Non-pigmented ciliary epithelial cell (primary cell): ENCODE data around the gene BAMBI.
A peak's percentile ranks its signal among the peaks of the same experiment; 100 is the strongest.

Experiments
- DNase-seq: peaks from one replicate; pipeline ENCODE4 v3.0.0-alpha.2; 2010; ENCODE audit warnings: low read depth

Gene BAMBI

DNA sequence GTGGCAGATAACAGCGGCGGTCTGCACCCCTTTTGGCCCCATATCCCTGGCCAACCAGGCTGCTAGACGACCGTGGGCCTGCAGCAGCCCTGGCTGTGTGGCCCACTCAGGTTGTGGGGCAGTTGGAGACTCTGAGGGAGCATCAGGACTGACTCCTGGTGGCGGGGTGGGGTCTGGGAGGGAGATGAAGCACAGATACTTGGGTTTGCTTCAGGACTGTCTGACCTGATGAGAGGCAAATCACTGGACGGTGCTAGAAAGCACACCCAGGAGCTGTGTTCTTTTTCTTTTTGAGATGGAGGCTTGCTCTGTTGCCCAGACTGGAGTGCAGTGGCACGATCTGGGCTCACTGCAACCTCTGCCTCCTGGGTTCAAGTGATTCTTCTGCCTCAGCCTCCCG is 28.2 kb downstream of the BAMBI start:
- DNase-seq, result no peak

DNA sequence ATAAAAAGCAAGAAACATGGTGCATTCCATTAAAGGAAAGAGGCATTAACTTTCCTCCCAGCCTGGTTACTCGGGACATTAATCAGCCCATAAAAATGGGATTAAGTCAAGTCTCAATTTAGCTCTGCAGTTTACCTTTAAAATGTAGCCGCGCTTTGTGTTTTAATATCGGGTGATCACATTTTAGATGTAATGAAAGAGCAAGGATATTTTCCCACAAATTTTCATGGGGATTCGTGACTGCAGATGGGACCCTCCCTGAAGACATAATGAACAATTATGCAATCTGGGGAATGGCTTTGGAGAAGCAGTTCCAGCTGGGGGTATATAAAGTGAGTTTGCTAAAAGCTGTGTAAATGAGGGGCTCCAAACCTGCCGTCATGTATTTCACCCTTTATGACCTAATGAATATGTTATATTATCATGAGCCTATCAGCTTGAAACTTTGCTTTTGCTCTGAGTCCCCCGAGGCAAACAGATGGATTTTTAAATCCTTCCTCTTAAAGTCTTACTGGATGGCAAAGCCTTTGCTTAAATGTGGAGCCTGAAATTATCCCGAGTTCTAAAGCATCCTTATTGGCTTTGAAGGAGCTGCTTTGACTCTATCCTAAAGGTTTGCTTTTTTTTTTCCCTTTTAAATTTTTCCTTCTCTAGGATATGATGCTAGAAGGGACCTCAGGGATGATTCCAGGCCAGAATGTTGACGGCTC is 31.8 kb downstream of the BAMBI start:
- DNase-seq, result no peak

DNA sequence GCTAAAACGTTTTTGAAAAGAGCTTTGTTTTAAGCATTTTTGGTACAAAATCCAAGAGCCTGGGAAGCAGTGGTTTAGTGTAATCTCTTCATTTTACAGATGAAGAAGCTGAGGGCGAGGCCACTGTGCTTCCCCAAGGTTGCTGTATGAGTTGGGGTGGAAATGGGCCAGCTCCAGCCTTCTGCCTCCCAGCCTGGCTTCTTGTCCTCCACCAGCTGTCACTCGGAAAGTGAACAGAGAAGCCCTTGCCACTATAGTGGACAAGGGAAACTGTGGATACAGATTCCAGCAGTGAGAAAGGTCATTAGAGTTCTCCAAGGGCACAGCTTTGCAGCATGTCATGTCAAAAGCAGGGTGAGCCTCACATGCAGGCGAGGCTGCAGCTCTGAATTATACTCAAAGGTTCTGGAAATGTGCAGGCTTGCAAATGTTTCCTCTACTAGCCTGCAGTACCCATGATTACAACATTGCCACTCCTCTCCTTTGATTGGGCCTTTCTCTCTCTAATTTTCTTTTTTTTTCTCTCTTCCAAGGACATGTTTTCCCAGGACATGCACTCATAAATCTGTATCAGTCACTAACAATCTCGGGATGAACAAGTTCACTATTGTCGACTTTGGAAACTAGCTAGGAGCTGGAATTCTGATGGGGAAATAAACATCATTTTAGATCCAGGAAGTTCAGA is 33.0 kb downstream of the BAMBI start:
- DNase-seq, result no peak

DNA sequence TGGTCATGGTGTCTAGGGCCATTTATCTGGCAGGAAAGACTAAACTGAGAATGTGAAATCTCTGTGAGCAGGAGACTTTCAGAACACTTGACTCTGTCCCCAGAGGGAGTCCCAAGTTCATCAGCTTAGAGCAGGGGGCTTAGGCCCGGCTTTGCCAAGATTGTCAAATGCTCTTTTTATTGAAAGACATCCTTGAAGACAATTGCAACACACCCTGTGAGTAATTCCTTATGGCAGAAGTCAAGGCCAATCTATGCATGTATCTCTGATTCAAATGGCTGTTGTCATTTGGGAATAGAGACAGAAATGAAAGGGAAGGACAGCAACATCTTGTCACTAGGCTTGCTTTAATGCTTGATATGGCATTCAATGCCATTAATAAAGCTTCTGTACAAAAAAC is 33.7 kb downstream of the BAMBI start:
- no peak for DNase-seq

DNA sequence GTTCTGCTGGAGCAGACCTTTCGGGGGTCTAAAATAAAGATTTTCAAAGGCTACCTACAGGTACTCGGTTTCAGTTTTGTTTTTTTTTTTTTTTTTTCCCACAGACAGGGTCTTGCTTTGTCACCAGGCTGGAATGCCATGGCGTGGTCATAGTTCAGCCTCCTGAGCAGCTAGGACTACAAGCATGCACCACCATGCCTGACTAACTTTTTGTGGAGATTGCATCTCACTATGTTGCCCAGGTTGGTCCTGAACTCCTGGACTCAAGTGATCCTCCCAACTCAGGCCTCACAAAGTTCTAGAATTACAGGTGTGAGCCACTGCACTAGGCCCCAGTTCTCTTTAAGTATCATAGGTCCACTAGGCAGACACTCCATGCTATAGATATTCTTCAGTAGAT is 34.5 kb downstream of the BAMBI start:
- no peak for DNase-seq

DNA sequence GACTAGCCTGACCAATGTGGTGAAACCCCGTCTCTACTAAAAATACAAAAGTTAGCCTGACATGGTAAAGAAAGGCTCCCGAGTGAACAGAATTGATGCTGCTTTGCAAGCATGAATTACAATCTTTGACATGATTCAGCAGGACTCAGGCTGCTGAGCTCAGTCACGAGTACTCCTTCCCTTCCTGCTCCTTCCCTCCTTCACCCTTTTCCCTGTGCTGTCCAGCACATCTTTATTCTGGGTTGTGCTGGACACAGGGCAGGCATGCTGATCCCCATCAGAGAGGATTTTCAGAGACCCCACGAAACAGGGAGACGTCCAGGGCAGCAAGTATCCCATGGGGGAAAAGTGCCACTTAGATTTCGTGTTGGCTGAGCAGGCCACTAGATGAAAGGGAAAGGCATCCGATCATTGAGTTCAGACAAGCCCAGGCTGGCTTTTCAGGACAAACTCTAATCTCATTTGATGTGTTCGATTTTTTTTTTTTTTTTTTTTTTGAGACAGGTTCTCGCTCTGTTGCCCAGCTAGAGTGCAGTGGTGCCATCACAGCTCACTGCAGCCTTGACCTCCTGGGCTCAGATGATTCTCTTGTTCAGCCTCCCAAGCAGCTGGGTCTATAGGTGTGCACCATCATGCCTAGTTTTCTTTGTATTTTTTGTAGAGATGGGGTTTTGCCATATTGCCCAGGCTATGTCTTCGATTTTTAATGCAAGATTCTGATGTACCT is 36.5 kb downstream of the BAMBI start:
- no peak for DNase-seq

DNA sequence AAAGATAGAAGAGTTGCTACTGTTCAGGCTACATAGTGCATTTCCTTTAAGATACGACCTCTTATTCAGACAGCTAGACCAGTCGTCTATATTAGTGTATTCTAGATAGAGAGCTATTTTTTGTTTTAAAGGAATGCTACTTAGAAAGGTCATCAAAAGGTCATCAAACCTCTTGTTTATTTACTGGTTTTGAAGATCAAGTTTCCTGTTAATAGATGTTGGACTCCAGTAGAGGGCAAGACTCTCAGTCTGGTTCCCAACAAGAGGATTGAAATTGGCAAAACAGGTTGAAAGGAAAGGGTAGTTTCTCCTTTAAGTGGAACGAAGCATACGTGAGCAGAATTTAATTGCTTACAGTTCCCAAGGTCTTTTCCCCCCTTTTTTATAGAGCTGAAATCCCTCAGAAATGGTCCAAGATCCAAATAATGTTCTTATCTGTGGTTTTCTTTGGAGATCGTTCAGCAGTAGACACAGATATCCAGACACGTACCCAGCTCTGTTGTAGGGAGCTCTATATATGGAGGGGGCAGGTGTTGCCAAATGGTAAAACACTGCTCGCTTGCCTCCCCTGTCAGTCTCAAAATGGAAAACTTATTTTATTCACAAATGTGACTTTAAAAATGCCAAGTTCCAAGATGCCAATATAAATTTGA is 37.2 kb downstream of the BAMBI start:
- DNase-seq, result no peak

DNA sequence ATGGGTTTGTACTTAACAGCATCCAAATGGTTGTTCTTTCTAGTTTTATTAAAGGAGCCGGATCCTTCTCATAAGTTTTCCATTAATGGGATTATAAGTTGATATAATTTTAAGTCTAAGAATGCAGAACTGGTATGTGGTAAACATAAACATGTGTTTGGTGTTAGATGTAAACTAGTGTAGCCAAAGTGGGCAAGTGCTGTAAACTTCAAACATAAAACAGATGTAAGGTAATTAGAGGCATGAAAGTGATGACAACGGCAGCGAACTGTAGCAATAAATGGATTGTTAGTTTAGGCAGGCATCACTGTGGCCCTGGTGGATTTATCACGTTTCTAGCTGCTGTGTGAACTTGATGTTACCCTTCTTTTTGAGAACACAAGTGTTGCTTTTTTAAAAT is 37.9 kb downstream of the BAMBI start:
- DNase-seq, result no peak

DNA sequence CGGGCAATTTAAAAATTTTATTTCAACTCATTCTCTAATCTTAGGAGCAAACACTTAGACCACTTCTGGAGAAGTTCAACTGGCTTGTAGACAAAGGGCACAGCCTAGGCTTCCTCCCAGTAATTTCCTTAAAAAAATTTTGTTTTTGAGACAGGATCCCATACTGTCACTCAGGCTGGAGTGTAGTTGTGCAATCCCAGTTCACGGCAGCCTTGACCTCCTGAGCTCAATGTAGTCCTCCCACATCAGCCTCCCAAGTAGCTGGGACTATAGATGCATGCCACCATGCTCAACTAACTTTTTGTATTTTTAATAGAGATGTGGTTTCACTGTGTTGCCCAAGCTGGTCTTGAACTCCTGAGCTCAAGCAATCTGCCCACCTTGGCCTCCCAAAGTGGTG is 38.4 kb downstream of the BAMBI start:
- DNase-seq, result no peak

DNA sequence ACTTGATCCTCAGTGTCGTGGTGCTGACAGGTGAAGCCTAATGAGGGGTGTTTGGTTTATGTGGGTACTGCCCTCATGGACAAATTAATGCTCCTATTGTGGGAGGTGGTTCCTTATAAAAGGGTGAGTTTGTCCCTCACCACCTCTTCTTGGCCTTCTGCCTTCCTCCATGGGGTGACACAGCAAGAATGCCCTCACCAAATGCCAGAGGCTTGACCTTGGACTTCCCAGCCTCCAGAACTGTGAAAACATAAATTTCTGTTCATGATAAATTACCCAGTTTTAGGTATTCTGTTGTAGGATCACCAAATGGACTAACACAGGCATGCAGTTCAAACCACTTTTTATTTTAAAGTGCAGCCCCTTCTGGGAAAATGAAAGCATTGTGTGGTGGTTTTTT is 39.4 kb downstream of the BAMBI start:
- no peak for DNase-seq

DNA sequence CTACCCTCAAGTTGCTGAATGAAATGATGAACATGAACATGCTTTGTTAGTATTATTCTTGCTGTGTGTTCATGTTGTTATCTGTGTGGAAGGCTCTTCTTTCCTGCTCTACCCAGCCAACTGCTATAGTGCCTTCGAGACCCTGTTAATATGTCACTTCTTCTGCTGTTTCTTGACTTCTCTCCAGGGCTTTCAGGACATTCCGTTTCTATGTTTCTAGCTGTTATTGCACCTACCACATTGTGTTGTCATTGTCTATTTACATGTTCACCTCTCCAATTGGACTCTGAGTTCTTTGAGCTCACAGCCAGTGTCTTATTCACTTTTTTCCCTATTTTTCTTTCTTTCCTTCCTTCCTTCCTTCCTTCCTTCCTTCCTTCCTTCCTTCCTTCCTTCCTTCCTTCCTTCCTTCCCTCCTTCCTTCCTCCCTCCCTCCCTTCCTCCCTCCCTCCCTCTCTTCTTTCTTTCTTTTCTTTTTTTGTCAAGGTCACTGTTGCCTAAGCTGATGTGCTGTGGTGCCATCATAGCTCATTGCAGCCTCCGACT is 40.4 kb downstream of the BAMBI start:
- no peak for DNase-seq

DNA sequence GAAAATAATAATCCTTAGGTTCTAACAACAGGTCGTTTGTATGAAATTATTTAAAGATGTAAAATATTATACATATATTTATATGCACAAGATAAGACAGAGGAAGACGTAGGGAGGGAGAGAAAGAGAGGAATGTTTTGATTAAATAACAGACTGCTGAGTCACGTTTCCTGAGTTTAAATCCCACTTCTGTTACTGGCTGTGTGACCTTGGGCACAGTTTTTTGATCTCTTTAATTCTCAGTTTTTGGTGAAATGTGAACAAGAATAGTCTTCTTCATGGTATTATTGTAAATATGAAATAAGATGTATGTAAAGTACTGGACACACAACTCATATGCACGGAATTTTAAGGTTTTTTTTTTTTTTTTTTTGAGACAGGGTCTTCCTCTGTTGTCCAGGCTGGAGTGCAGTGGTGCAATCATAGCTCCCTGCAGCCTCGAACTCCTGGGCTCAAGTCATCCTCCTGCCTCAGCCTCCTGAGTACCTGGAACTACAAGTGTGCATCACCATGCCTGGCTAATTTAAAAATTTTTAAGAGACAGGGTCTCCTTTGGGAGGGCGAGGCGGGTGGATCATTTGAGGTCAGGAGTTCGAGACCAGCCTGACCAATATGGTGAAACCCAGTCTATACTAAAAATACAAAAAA is 42.6 kb downstream of the BAMBI start:
- DNase-seq, result no peak

DNA sequence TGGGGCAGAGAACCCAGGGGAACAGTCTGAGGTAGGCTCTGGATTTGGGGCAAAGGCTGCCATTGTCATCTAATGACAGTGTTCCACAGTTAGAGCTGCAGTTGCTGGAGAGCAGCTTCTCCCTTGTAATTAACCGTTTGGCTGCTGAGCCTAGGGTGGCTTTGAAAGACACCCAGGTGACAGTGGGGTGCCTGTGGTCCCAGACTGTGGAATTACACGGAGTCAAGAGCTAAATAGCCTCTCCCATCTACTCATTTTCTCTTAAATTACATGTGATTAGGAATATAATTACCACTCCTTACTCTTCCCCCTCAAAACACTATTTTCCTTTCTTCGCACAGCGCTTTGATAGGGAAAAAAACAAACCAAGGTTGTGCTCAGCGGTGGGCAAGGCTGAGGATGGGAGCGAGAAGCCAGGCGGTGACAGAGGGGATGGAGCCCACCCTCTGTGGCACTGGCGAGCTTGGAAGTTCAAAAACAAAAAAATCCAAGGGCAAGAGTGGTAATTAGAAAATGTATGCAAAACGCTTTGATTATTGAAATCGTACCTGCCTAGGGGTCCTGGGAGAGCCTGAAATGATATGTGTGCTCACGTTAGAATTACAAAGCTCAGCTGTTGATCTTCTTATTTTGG is 44.1 kb downstream of the BAMBI start:
- no peak for DNase-seq

DNA sequence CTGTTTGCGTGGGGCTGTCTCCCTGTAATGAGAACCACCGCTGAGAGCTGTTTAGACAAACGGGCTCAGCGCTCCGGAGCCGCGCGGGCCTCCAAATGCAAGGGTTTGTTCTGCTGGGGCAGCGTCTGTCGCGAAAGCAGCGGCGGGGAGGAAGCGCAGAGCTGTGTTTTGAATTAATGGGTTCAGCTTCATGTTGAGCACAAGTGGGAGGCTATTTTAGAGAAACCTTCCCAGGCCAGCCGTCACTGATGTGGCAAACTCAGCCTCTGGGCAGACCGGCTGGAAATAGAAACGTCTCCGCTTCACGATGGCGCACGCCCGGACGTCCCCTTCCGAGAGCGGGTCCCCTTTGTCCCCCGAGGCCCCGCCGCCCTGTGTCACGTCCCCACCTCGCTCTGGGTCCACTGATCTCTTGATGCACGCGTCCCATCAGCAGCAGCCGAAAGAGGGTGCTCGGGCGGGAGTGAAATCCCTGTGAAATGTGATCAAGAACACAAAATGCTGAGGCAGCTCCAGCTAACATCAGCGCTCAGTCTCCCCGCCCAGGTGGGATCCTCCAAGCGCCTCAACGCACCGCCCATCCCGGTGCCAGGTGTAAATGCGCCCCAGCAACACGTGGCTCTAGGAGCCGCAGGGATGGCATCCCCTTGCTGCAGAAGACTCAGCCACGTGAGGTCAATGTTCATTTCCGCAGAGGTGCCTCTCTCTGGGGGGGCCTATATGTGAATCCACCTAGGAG is 44.9 kb downstream of the BAMBI start:
- DNase-seq, result no peak

DNA sequence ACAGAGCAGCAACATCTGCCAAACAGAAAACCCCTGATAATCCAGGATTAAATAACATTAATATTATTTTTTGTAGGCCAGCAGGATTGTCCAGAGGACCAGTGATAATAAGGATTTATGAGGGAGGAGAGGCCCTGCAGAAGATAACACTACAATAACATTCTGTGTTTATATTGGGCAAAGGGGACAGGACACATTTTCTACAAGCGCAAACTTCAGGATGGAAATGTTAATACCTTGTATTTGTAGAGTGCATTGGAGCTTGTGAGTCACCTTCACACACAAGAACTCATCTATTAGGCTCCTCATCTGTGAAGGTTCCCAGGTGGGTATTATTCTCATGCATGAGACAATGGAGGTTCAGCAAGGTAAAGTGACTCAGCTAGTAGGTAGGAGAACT is 51.0 kb downstream of the BAMBI start:
- no peak for DNase-seq

DNA sequence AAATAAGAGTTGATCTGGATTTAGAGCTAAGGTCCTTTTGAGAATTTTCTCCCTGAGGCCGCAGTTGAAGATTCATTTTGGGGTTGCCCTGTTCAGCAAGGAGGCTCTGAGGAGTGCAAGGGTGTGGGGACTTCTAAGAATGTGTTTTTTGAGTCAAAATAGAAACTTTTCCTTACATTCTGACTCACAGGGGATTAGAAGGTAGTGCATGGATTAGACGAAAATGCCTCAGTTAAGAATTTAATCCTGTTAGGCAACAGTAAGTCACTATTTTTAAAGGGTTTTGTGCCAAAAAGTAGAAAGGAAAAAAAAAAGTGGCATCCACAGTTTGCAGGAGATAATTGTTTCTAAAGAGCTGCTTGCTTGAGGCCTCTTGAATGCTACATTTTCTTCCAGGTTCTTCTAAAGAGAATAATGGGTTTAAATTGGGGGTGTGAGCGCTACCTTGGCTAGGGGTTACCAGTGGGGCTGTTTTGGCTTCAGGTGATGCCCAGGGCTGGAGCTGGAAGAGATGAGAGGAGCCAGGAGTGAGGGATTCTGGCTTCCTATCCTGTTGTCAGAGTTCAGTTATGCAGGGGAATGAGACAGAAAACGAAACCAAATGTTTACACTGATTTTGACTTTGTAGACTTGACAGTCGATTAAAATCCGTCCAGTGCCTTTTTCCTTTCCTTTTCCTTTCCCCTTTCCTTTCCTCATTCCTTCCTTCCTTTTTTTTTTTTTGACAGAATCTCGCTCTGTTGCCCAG is 52.9 kb downstream of the BAMBI start:
- DNase-seq, result peak; percentile 34

DNA sequence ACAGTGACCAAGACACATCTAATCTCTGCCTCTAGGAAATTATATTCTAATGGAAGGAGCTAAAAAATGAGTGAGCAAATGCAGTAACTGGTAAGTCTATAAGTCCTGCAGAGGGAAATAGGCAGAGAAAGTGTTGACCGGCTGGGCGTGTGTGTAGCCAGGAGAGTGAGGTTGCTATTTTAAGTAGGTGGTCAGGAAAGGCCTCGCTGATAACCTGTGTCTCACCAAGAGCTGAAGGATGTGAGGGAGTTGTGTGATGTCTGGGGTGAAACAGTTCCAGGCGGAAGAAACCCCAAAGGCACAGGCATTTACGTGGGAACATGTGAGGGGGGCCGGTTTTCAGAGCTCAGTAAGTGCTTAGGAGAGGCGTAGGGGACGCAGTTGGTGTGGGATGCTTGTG is 54.8 kb downstream of the BAMBI start:
- no peak for DNase-seq
